GM18951 (cell line): ENCODE data around the gene SPEF1.

ENCODE experiments used
- POLR2A ChIP-seq: IDR thresholded peaks from 4 replicates; pipeline ENCODE4 v1.6.1; 2011; ENCODE audit warnings: mild to moderate bottlenecking; ENCODE audit not compliant: insufficient read length, insufficient read depth; ENCODE audit errors: extremely low read depth
- in situ Hi-C: fragments of 300-500 bp; cut with MboI; formaldehyde crosslinking; loops from one replicate; pipeline ENCODE4 v1.12.0; 2022; ENCODE audit warnings: low sequenced_read_pairs, mixed read lengths, inconsistent platforms; ENCODE audit not compliant: unreplicated experiment

Gene SPEF1

GRCh38 chr20:3749087-3749688 lies 32.1 kb downstream of the SPEF1 start:
- no peak for TF ChIP-seq POLR2A
- in situ Hi-C loops = no loop called here

- in situ Hi-C loops = no loop called here
- no peak for TF ChIP-seq POLR2A
Measured at GRCh38 chr20:3748073-3748472, 33.2 kb downstream of the SPEF1 start.

GRCh38 chr20:3747471-3747870 lies 33.8 kb downstream of the SPEF1 start:
- in situ Hi-C loops = no loop called here
- TF ChIP-seq POLR2A = no peak

- in situ Hi-C loops = no loop called here
- no peak for TF ChIP-seq POLR2A
Measured at GRCh38 chr20:3745686-3746173, 35.5 kb downstream of the SPEF1 start.

GRCh38 chr20:3744806-3745685 lies 36.2 kb downstream of the SPEF1 start:
- no peak for TF ChIP-seq POLR2A
- in situ Hi-C loops = no loop called here

- TF ChIP-seq POLR2A = no peak
- in situ Hi-C loops = no loop called here
Measured at GRCh38 chr20:3744037-3744436, 37.2 kb downstream of the SPEF1 start.

- in situ Hi-C loops = no loop called here
- no peak for TF ChIP-seq POLR2A
Measured at GRCh38 chr20:3743251-3743650, 38.0 kb downstream of the SPEF1 start.

- no peak for TF ChIP-seq POLR2A
- in situ Hi-C loops = no loop called here
Measured at GRCh38 chr20:3741836-3742458, 39.3 kb downstream of the SPEF1 start.

- in situ Hi-C loops = no loop called here
- no peak for TF ChIP-seq POLR2A
Measured at GRCh38 chr20:3740615-3741301, 40.5 kb downstream of the SPEF1 start.

- no peak for TF ChIP-seq POLR2A
- in situ Hi-C loops = no loop called here
Measured at GRCh38 chr20:3739926-3740451, 41.3 kb downstream of the SPEF1 start.

GRCh38 chr20:3739054-3739925 lies 42.0 kb downstream of the SPEF1 start:
- in situ Hi-C loops = no loop called here
- TF ChIP-seq POLR2A = no peak
